Smooth muscle cell (in vitro differentiated cells): ENCODE measurements around the gene DSCAML1. TPM values are rescaled to one million over a fixed set of nuclear protein-coding genes. Genes with fewer than 3 reads are reported as not detected.

Experiments
- DNase-seq: peaks from one replicate; lab custom pipeline; 2025; ENCODE audit not compliant: unreplicated experiment; lab: John Stamatoyannopoulos, UW
- H2AFZ ChIP-seq: fragments of 200-600 bp; sonication (generic); 2 replicates; pipeline ENCODE4 v1.6.0; 2016; ENCODE audit warnings: antibody characterized with exemption, low read depth, mild to moderate bottlenecking
- H3F3A ChIP-seq: fragments of 200-600 bp; sonication (generic); 2 replicates; pipeline ENCODE4 v1.6.0; 2017; ENCODE audit warnings: antibody characterized with exemption, low read depth
- H3K27ac ChIP-seq: fragments of 200-600 bp; sonication (generic); 2 replicates; pipeline ENCODE4 v1.5.1; 2016; ENCODE audit warnings: low read depth, mild to moderate bottlenecking
- H3K27me3 ChIP-seq: fragments of 200-600 bp; sonication (generic); 2 replicates; pipeline ENCODE4 v1.6.1; 2016; ENCODE audit warnings: low read depth, mild to moderate bottlenecking
- H3K36me3 ChIP-seq: fragments of 200-600 bp; sonication (generic); 2 replicates; pipeline ENCODE4 v1.5.1; 2016; ENCODE audit warnings: low read depth
- H3K4me1 ChIP-seq: fragments of 200-600 bp; sonication (generic); 2 replicates; pipeline ENCODE4 v1.5.1; 2016; ENCODE audit warnings: low read depth
- H3K4me2 ChIP-seq: fragments of 200-600 bp; sonication (generic); 2 replicates; pipeline ENCODE4 v1.6.0; 2016; ENCODE audit warnings: mild to moderate bottlenecking
- H3K4me3 ChIP-seq: fragments of 200-600 bp; sonication (generic); 2 replicates; pipeline ENCODE4 v1.5.1; 2016; ENCODE audit warnings: mild to moderate bottlenecking
- H3K79me2 ChIP-seq: fragments of 200-600 bp; sonication (generic); 2 replicates; pipeline ENCODE4 v1.6.0; 2016; ENCODE audit warnings: low read depth, mild to moderate bottlenecking
- H3K9ac ChIP-seq: fragments of 200-600 bp; sonication (generic); 2 replicates; pipeline ENCODE4 v1.6.0; 2016; ENCODE audit warnings: low read depth
- H3K9me3 ChIP-seq: fragments of 200-600 bp; sonication (generic); replicated peaks from 2 replicates; pipeline ENCODE4 v1.5.1; 2016; ENCODE audit warnings: low read depth
- H4K20me1 ChIP-seq: fragments of 200-600 bp; sonication (generic); 2 replicates; pipeline ENCODE4 v1.6.0; 2016; ENCODE audit warnings: low read depth
- WGBS: methylation state at CpG from one replicate; pipeline ENCODE4 v1.1.7; 2016; ENCODE audit warnings: low lambda C conversion rate; 5-methylcytosine and 5-hydroxymethylcytosine counted together
- polyA plus RNA-seq: library from polyadenylated mRNA; unstranded; fragments of >200 nt; fragmentation: Nextera tagmentation; extraction: Ambion mirVana; gene quantifications from 2 replicates; pipeline ENCODE4 v1.2.1, GENCODE V29; 2016
- total RNA-seq: library from RNA; depleted of rRNA; stranded (reverse); fragments of >200 nt; gene quantifications from 2 replicates; pipeline ENCODE4 v1.2.3, GENCODE V29; 2014
- TF ChIP-seq, protein P1 (sequence below): fragments of 200-600 bp; sonication (generic); IDR thresholded peaks from 2 replicates; pipeline ENCODE4 v1.5.1; 2017; ENCODE audit warnings: borderline replicate concordance, mild to moderate bottlenecking, antibody characterized with exemption; ENCODE audit not compliant: insufficient read depth, poor library complexity, severe bottlenecking

The DSCAML1 gene
- total and polyA plus RNA-seq, 2 experiments from 2014 or later = 0.22 TPM; not detected in 1

DNA sequence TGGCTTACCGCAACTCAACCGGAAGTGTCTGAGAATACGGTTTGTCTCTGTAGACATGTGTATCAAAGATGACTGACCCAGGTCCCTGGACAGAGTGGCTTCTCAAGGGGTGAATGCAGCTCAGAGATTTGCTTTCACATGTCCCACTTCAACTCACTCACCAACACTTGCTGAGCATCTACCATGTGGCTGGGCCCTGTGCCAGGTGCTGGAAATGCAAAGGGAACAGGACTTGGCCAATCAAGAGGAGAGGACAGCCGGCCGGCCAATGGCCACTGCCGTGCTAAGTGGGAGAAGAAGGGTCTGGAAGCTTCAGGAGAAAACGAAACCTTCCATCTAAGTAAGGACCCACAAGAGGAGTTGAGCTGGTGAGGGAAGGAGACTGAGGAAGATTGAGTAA, 318.1 kb downstream of the DSCAML1 start:
- Histone ChIP-seq H3K27me3 (peaks cover 27% of the 10 kb centered on the region), H2AFZ (no peak overlapping the region), H3F3A (no peaks in the 10 kb centered on the region), H3K4me2 (no peak overlapping the region), H3K4me1 (peaks cover under 1% of the 10 kb centered on the region), H3K36me3 (no peaks in the 10 kb centered on the region), H3K4me3 (no peak overlapping the region), H3K27ac (no peak overlapping the region), H4K20me1 (no peaks in the 10 kb centered on the region), H3K9me3 (no peaks in the 10 kb centered on the region), H3K79me2 (no peaks in the 10 kb centered on the region), H3K9ac (no peak overlapping the region)
- 94% methylated on average over 7 of the region's 7 CpGs for WGBS
- no peak for DNase-seq
- TF ChIP-seq, protein P1, sequence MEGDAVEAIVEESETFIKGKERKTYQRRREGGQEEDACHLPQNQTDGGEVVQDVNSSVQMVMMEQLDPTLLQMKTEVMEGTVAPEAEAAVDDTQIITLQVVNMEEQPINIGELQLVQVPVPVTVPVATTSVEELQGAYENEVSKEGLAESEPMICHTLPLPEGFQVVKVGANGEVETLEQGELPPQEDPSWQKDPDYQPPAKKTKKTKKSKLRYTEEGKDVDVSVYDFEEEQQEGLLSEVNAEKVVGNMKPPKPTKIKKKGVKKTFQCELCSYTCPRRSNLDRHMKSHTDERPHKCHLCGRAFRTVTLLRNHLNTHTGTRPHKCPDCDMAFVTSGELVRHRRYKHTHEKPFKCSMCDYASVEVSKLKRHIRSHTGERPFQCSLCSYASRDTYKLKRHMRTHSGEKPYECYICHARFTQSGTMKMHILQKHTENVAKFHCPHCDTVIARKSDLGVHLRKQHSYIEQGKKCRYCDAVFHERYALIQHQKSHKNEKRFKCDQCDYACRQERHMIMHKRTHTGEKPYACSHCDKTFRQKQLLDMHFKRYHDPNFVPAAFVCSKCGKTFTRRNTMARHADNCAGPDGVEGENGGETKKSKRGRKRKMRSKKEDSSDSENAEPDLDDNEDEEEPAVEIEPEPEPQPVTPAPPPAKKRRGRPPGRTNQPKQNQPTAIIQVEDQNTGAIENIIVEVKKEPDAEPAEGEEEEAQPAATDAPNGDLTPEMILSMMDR = no peak

DNA sequence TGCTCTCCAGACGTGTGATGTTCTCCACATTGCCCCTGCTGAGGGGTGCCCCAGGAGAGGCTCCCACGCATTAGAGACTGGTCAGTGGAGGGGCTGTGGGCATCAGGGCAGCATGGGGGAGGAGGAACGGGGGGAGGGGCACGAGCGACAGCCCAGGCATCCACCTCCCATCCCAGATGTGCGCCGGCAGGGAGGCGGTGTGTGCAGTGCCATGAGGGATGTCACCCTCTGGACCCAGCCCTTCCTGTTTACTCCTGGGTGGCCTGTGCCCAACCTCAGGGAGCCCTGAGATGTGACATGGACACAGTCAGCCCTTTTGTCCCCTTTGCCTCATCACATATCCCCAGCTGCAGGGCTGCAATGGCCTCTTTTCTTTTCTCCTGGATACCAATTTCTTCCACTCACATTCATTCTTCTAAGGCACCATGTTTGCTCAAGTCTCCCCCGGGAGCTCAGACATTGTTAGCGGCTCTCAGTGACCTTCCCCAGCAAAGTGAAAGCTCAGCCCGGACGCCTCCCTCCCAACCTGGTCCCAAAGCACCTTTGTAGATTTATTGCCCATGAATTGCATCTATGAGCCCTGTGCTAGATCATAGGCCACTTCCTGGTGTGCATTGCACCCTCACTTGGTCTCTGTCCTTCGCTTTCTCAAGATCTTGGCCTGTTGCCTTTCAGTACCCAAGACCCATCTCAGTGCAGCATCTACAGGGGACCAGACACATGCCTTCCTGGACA, 318.7 kb downstream of the DSCAML1 start:
- Histone ChIP-seq H3K9ac (no peak overlapping the region), H3F3A (no peaks in the 10 kb centered on the region), H3K36me3 (no peaks in the 10 kb centered on the region), H3K79me2 (no peaks in the 10 kb centered on the region), H2AFZ (no peak overlapping the region), H3K27ac (no peak overlapping the region), H3K4me2 (no peak overlapping the region), H4K20me1 (no peaks in the 10 kb centered on the region), H3K4me3 (no peak overlapping the region), H3K27me3 (peaks cover 27% of the 10 kb centered on the region), H3K4me1 (no peaks in the 10 kb centered on the region), H3K9me3 (no peaks in the 10 kb centered on the region)
- WGBS = 77% methylated on average over 13 of the region's 13 CpGs
- TF ChIP-seq, protein P1 = no peak
- no peak for DNase-seq

DNA sequence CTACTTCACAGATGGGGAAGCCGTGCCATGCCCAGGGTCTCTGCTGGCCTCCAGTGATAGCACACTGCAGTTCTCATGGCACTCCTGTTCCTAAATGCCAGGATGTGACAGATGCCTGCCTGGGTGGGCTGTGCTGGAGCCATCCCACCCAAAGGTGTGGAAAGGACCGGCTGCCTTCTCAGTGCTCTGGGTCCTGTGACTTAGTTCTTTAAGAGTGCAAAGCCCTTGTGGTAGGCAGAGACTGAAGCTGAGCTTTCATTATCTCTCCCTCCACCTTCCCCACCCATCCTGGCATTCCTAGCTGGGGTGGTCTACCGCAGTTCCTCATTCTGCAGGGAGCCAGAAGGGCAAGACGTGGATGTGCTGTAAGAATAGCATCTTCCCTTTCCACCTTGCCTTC, 319.3 kb downstream of the DSCAML1 start:
- no peaks in the 10 kb centered on the region for H3K4me1 ChIP-seq
- no peak for DNase-seq
- no peaks in the 10 kb centered on the region for H3K79me2 ChIP-seq
- WGBS = 88% methylated on average over 4 of the region's 4 CpGs
- H3K27ac ChIP-seq = no peak overlapping the region
- H3K4me3 ChIP-seq = no peak overlapping the region
- H3K27me3 ChIP-seq = peaks cover 27% of the 10 kb centered on the region
- H3K4me2 ChIP-seq = no peak overlapping the region
- no peaks in the 10 kb centered on the region for H3F3A ChIP-seq
- no peak overlapping the region for H3K9ac ChIP-seq
- H3K9me3 ChIP-seq = no peaks in the 10 kb centered on the region
- H3K36me3 ChIP-seq = no peaks in the 10 kb centered on the region
- no peak overlapping the region for H2AFZ ChIP-seq
- TF ChIP-seq, protein P1 = no peak
- no peaks in the 10 kb centered on the region for H4K20me1 ChIP-seq

DNA sequence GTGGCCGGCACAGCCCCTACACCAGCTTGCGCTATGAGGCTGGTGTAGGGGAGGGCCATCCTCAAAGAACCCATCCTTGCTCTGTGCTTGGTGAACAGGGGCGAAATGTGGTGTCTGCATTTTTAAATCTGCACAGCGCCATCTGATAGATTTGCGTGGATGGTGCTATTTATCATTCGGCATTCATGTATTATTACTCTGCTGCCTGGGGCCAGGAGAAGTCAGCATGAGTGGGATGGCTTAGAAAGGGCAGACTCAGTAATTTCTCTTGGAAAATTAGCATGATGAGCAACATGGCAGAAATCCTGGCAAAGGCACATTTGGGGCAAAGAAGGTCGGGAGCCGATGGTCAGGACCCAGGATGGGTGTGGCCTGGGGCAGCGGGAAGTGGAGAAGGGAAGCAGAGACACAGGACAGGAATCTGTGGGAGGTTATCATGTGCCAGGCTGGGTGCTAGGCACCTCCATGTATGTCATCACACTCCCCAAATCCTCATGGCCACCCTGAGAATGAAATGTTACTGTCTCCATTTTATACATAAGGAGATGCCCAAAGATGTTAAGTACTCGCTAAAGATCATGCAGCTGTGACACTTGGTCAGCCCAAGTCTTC, 320.4 kb downstream of the DSCAML1 start:
- 86% methylated on average over 10 of the region's 10 CpGs for WGBS
- Histone ChIP-seq H3K36me3 (no peaks in the 10 kb centered on the region), H3K4me2 (no peak overlapping the region), H3K27ac (no peak overlapping the region), H3K9me3 (no peaks in the 10 kb centered on the region), H3F3A (no peaks in the 10 kb centered on the region), H2AFZ (no peak overlapping the region), H3K27me3 (peaks cover 27% of the 10 kb centered on the region), H3K79me2 (no peaks in the 10 kb centered on the region), H3K4me3 (no peak overlapping the region), H4K20me1 (no peaks in the 10 kb centered on the region), H3K9ac (no peak overlapping the region), H3K4me1 (no peaks in the 10 kb centered on the region)
- no peak for DNase-seq
- TF ChIP-seq, protein P1 = no peak
